Measurements from ENCODE around the gene HOXA11.

HOXA11 gene

DNA sequence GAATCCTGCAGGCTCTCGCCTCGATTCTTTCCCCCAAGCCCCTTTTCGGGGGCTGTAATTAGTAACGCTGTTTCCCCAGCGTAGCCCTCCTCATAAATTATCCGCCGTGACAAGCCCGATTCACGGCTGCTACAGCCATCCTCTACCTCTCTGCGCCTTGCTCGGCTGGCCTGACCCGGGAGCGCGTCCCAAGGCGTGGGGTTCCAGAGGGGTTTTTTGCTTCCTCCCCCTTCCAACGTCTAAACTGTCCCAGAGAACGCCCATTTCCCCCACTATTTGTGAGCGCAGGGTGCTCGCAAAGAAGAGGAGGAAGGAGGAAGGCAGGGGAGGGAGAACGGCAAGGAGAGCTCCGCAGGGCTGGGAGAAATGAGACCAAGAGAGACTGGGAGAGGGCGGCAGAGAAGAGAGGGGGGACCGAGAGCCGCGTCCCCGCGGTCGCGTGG is 42.4 kb downstream of the HOXA11 start:
- peaks cover 13% of the 10 kb centered on the region for H3K36me3 ChIP-seq (ENCODE audit: insufficient read depth, low read length)
- no peak overlapping the region for H3K9ac ChIP-seq (ENCODE audit: low read depth, low read length)
- no peak overlapping the region for H2AFZ ChIP-seq (ENCODE audit: low read depth, low read length)
- no peaks in the 10 kb centered on the region for H3K27me3 ChIP-seq (ENCODE audit: insufficient read depth, low read length, poor library complexity)
- H3K4me2 ChIP-seq (ENCODE audit: insufficient read depth, low read length), result no peak overlapping the region
- no peak for DNase-seq
- H3K9me3 ChIP-seq (ENCODE audit: insufficient read depth, low read length, severe bottlenecking), result no peaks in the 10 kb centered on the region
- ATAC-seq (ENCODE audit: insufficient read depth, low read depth), result no peak
- H3K4me3 ChIP-seq (ENCODE audit: low read depth in 1 of 2, low read length in 2 of 2), result no peak overlapping the region
- no peaks in the 10 kb centered on the region for H3K4me1 ChIP-seq (ENCODE audit: insufficient read depth, low read length)
- no peak overlapping the region for H3K27ac ChIP-seq (ENCODE audit: low read length)
- H3K79me2 ChIP-seq (ENCODE audit: insufficient read depth, low read length), result no peaks in the 10 kb centered on the region
- TF ChIP-seq, protein P1, sequence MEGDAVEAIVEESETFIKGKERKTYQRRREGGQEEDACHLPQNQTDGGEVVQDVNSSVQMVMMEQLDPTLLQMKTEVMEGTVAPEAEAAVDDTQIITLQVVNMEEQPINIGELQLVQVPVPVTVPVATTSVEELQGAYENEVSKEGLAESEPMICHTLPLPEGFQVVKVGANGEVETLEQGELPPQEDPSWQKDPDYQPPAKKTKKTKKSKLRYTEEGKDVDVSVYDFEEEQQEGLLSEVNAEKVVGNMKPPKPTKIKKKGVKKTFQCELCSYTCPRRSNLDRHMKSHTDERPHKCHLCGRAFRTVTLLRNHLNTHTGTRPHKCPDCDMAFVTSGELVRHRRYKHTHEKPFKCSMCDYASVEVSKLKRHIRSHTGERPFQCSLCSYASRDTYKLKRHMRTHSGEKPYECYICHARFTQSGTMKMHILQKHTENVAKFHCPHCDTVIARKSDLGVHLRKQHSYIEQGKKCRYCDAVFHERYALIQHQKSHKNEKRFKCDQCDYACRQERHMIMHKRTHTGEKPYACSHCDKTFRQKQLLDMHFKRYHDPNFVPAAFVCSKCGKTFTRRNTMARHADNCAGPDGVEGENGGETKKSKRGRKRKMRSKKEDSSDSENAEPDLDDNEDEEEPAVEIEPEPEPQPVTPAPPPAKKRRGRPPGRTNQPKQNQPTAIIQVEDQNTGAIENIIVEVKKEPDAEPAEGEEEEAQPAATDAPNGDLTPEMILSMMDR (IDR thresholded peaks at IDR 0.05; ENCODE audit: borderline replicate concordance, extremely low read depth, low read length, poor library complexity, severe bottlenecking), result no peak
- TF ChIP-seq EZH2 (IDR thresholded peaks at IDR 0.05; ENCODE audit: borderline replicate concordance, low read depth, low read length, severe bottlenecking), result no peak
- H4K20me1 ChIP-seq (ENCODE audit: insufficient read depth, low read length), result no peaks in the 10 kb centered on the region

DNA sequence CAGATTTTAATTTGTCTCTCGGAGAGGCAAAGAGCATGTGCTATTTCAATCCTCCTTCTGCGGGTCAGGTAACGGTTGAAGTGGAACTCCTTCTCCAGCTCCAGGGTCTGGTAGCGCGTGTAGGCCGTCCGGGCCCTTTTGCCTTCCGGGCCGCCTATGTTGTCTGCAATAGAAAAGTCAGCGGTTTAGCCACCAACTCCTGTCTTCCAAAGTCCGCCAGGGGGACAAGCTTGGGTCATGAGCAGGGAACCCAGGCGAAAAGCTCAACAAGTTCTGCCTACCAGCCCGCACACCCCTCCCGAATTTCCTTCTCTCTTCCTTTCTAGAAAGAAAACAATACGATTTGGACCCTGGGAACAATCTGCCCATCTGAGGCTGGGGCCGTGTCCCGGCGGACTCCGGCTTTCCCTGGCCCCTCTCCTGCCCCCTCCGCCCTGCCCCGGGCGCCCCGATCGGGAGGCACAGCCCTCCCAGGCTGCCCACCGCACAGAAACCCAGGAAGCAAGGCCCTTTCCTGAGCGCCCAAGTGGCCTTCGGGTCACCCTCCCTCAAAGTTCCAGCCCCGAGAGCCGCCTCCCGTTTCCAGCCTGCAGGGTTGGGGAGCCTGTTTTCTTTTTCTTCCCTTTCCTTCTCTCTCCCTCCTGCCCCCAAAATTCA is 43.0 kb downstream of the HOXA11 start:
- Histone ChIP-seq H3K9ac (ENCODE audit: low read depth, low read length) (no peak overlapping the region), H3K9me3 (ENCODE audit: insufficient read depth, low read length, severe bottlenecking) (no peaks in the 10 kb centered on the region), H4K20me1 (ENCODE audit: insufficient read depth, low read length) (no peaks in the 10 kb centered on the region), H3K36me3 (ENCODE audit: insufficient read depth, low read length) (peaks cover 13% of the 10 kb centered on the region), H3K4me1 (ENCODE audit: insufficient read depth, low read length) (no peaks in the 10 kb centered on the region), H2AFZ (ENCODE audit: low read depth, low read length) (no peak overlapping the region), H3K79me2 (ENCODE audit: insufficient read depth, low read length) (no peaks in the 10 kb centered on the region), H3K27me3 (ENCODE audit: insufficient read depth, low read length, poor library complexity) (peaks cover 1% of the 10 kb centered on the region), H3K4me2 (ENCODE audit: insufficient read depth, low read length) (no peak overlapping the region), H3K4me3 (ENCODE audit: low read depth in 1 of 2, low read length in 2 of 2) (no peak overlapping the region), H3K27ac (ENCODE audit: low read length) (no peak overlapping the region)
- DNase-seq (no peak), ATAC-seq (ENCODE audit: insufficient read depth, low read depth) (no peak)
- TF ChIP-seq EZH2 (IDR thresholded peaks at IDR 0.05; ENCODE audit: borderline replicate concordance, low read depth, low read length, severe bottlenecking), result no peak
- TF ChIP-seq, protein P1 (IDR thresholded peaks at IDR 0.05; ENCODE audit: borderline replicate concordance, extremely low read depth, low read length, poor library complexity, severe bottlenecking), result no peak

DNA sequence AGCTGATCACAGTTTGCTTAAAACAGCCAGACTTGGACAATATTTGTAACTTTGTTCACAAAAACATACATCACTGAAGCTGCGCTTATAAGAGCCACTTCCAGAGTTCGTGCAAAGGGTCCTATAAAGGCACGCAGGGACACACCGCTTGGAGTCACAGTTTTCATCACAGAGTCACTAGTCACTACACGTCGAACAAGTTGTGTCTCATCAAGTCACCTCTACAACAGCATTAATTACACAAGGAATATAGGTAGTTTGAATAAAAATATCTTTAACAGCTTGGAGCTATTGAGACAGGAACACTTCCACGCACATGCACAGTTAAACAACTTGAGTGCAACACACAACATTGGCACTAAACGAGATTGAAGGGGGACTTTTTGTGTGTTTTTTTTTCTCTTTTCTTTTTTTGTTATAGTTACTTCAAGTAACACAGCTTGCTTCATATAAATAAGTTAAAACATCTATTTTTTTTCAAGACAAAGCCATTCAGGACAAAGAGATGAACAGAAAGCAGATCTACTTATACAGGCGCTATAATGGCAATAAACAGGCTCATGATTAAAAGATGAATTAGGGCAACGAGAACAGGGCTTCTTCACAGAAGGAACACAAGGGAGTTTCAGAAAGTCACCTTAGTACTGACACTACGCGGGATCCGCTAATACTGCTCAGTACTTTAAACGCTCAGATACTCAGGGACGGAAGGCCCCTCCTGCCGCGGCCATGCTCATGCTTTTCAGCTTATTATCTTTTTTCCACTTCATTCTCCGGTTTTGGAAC is 43.7 kb downstream of the HOXA11 start:
- peaks cover 8% of the 10 kb centered on the region for H3K36me3 ChIP-seq (ENCODE audit: insufficient read depth, low read length)
- DNase-seq (no peak), ATAC-seq (ENCODE audit: insufficient read depth, low read depth) (no peak)
- no peak overlapping the region for H3K9ac ChIP-seq (ENCODE audit: low read depth, low read length)
- no peak overlapping the region for H2AFZ ChIP-seq (ENCODE audit: low read depth, low read length)
- H4K20me1 ChIP-seq (ENCODE audit: insufficient read depth, low read length), result no peaks in the 10 kb centered on the region
- no peak overlapping the region for H3K4me3 ChIP-seq (ENCODE audit: low read depth in 1 of 2, low read length in 2 of 2)
- H3K4me1 ChIP-seq (ENCODE audit: insufficient read depth, low read length), result no peaks in the 10 kb centered on the region
- no peaks in the 10 kb centered on the region for H3K9me3 ChIP-seq (ENCODE audit: insufficient read depth, low read length, severe bottlenecking)
- H3K27ac ChIP-seq (ENCODE audit: low read length), result no peak overlapping the region
- peaks cover 5% of the 10 kb centered on the region for H3K27me3 ChIP-seq (ENCODE audit: insufficient read depth, low read length, poor library complexity)
- no peak overlapping the region for H3K4me2 ChIP-seq (ENCODE audit: insufficient read depth, low read length)
- H3K79me2 ChIP-seq (ENCODE audit: insufficient read depth, low read length), result no peaks in the 10 kb centered on the region
- no peak for TF ChIP-seq EZH2 (IDR thresholded peaks at IDR 0.05; ENCODE audit: borderline replicate concordance, low read depth, low read length, severe bottlenecking)
- TF ChIP-seq, protein P1 (IDR thresholded peaks at IDR 0.05; ENCODE audit: borderline replicate concordance, extremely low read depth, low read length, poor library complexity, severe bottlenecking), result no peak

Measured in DND-41 (cell line).